Lower leg skin (tissue), 4 donors: Measurements from ENCODE around the gene CALN1. TPM values are rescaled to one million over a fixed set of nuclear protein-coding genes. Genes with fewer than 3 reads are reported as not detected.

ENCODE experiments used
- DNase-seq, 2 donors: peaks; one replicate each; pipeline ENCODE4 v3.0.0-alpha.2; 2019; ENCODE audit warnings: low spot score in 2 of 2
- H3K4me3 ChIP-seq: fragments of 200-600 bp; sonication (generic); 2 replicates; pipeline ENCODE4 v1.5.1; 2017; ENCODE audit warnings: mild to moderate bottlenecking, low read depth; ENCODE audit not compliant: poor library complexity, severe bottlenecking
- CTCF ChIP-seq, 3 donors: fragments of 450-650 bp; IDR thresholded peaks; one replicate each; pipeline ENCODE4 v1.5.1; 2016; ENCODE audit warnings: antibody characterized with exemption in 3 of 3, mild to moderate bottlenecking in 3 of 3, moderate library complexity in 2 of 3
- POLR2A ChIP-seq, 2 donors: fragments of 450-650 bp; IDR thresholded peaks; one replicate each; pipeline ENCODE4 v1.6.1; 2016 to 2017; ENCODE audit warnings: antibody characterized with exemption in 2 of 2, mild to moderate bottlenecking in 1 of 2, moderate library complexity in 1 of 2
- WGBS, 2 donors: methylation state at CpG; one replicate each; pipeline ENCODE4 v1.1.5; 2018; 5-methylcytosine and 5-hydroxymethylcytosine counted together
- intact Hi-C: fragments of 100-400 bp; cut with DNase I; formaldehyde crosslinking; loops from one replicate; pipeline ENCODE4 v1.15.0; 2023; ENCODE audit warnings: low total_unique reads
- total RNA-seq, 4 donors: library from RNA; depleted of rRNA; stranded (reverse); fragments of >200 nt; gene quantifications; one replicate each; pipeline ENCODE4 v1.1.0, GENCODE V29; 2016

The CALN1 gene
- total RNA-seq, 4 donors from 2014 or later = 2.3 to 11.2 (median 7.3) TPM

- DNase-seq = peak in 1 of 2 donors; percentile 26
- WGBS, 2 donors = 40 to 48% methylated on average over 10 of the region's 10 CpGs
- intact Hi-C loops = no loop called here
- no peak overlapping the region for H3K4me3 ChIP-seq
- no peak for TF ChIP-seq CTCF (IDR thresholded peaks at IDR 0.05)
These were observed 221.2 kb downstream of the CALN1 start for GRCh38 chr7:72190919-72191318.

GRCh38 chr7:72190146-72190545 is 222.0 kb downstream of the CALN1 start:
- TF ChIP-seq POLR2A (IDR thresholded peaks at IDR 0.05) (no peak), CTCF (IDR thresholded peaks at IDR 0.05) (no peak)
- DNase-seq = no peak

GRCh38 chr7:72187179-72187578 is 225.0 kb downstream of the CALN1 start:
- no peak overlapping the region for H3K4me3 ChIP-seq
- 77 to 93% methylated on average over 4 of the region's 4 CpGs for WGBS, 2 donors
- intact Hi-C loops = no loop called here
- no peak for DNase-seq
- no peak for TF ChIP-seq POLR2A (IDR thresholded peaks at IDR 0.05)
- no peak for TF ChIP-seq CTCF (IDR thresholded peaks at IDR 0.05)

More at GRCh38 chr7:72190146-72190545, 222.0 kb downstream of the CALN1 start:
- H3K4me3 ChIP-seq = no peak overlapping the region
- 50 to 62% methylated on average over 8 of the region's 8 CpGs for WGBS, 2 donors
- intact Hi-C loops = no loop called here

GRCh38 chr7:72183835-72184234 is 228.3 kb downstream of the CALN1 start:
- 82 to 86% methylated on average over 9 of the region's 9 CpGs for WGBS, 2 donors
- DNase-seq = no peak
- intact Hi-C loops = no loop called here
- no peak overlapping the region for H3K4me3 ChIP-seq
- no peak for TF ChIP-seq POLR2A (IDR thresholded peaks at IDR 0.05)
- TF ChIP-seq CTCF (IDR thresholded peaks at IDR 0.05) = no peak

- DNase-seq = no peak
- TF ChIP-seq POLR2A (IDR thresholded peaks at IDR 0.05) (no peak), CTCF (IDR thresholded peaks at IDR 0.05) (no peak)
- intact Hi-C loops = no loop called here
- no peak overlapping the region for H3K4me3 ChIP-seq
- WGBS, 2 donors = 96% methylated on average over 4 of the region's 4 CpGs
These were observed 230.1 kb downstream of the CALN1 start for GRCh38 chr7:72182036-72182435.

GRCh38 chr7:72176875-72177274 is 235.3 kb downstream of the CALN1 start:
- intact Hi-C loops = no loop called here
- TF ChIP-seq POLR2A (IDR thresholded peaks at IDR 0.05) (no peak), CTCF (IDR thresholded peaks at IDR 0.05) (no peak)
- WGBS, 2 donors = 84 to 93% methylated on average over 5 of the region's 5 CpGs
- DNase-seq = peak in 1 of 2 donors; percentile 57
- H3K4me3 ChIP-seq = no peak overlapping the region
